GM12878 (cell line): ENCODE data around the gene DRC1. TPM values are rescaled to one million over a fixed set of nuclear protein-coding genes. Genes with fewer than 3 reads are reported as not detected.

Experiments
- ATAC-seq: fragments of 200-7000 bp; cut with Tn5 transposase; 3 replicates; pipeline ENCODE4 v1.9.1; 2020; ENCODE audit warnings: mild to moderate bottlenecking, moderate library complexity
- BruUV-seq: library from RNA; stranded (reverse); fragments of 400-500 nt; replicated peaks from 2 replicates; lab custom pipeline; 2021; lab: Mats Ljungman, UMichigan
- CTCF ChIA-PET: fragments of 300-600 bp; sonication (Branson Sonifier 250); formaldehyde crosslinking; extraction: SDS; loops from one replicate; lab custom pipeline; 2021; ENCODE audit warnings: inconsistent platforms; lab: Yijun Ruan, JAX
- POLR2A ChIA-PET: fragments of 350-600 bp; formaldehyde crosslinking; extraction: SDS; loops from one replicate; lab custom pipeline; 2021; ENCODE audit warnings: inconsistent platforms; lab: Charles Lee
- RAD21 ChIA-PET: fragments of 300-600 bp; sonication (Branson Sonifier 250); formaldehyde crosslinking; loops from one replicate; lab custom pipeline; 2023; ENCODE audit warnings: antibody characterized with exemption; ENCODE audit not compliant: unreplicated experiment; lab: Charles Lee
- SMC1A ChIA-PET: fragments of 300-600 bp; sonication (Branson Sonifier 250); formaldehyde crosslinking; loops from one replicate; lab custom pipeline; 2023; ENCODE audit not compliant: unreplicated experiment, uncharacterized antibody; lab: Charles Lee
- DNase-seq: peaks from one replicate; pipeline ENCODE4 v3.0.0-alpha.2; 2011; ENCODE audit warnings: low read depth, low spot score
- FAIRE-seq: peaks from 3 replicates; lab custom pipeline; 2011; peaks lifted over from hg19 to GRCh38; lab: Jason Lieb, UNC
- H2AFZ ChIP-seq: 2 replicates; pipeline ENCODE4 v1.6.0; 2011; ENCODE audit warnings: low read depth, low read length, control low read depth; ENCODE audit not compliant: control insufficient read depth
- H3K27ac ChIP-seq: 2 replicates; pipeline ENCODE4 v1.5.1; 2011; ENCODE audit warnings: control low read depth; ENCODE audit not compliant: control insufficient read depth, insufficient read depth
- H3K27me3 ChIP-seq, 2 experiments: replicated peaks in 1 of 2; 2 replicates each; pipeline versions ENCODE4 v1.6.0 to v1.6.1; 2011; ENCODE audit warnings: low read length in 1 of 2; ENCODE audit not compliant: control insufficient read depth in 2 of 2, insufficient read depth in 2 of 2
- H3K36me3 ChIP-seq, 2 experiments: 2 replicates each; pipeline ENCODE4 v1.5.1; 2011; ENCODE audit warnings: low read length in 1 of 2; ENCODE audit not compliant: control insufficient read depth in 2 of 2, insufficient read depth in 2 of 2
- H3K4me1 ChIP-seq: 2 replicates; pipeline ENCODE4 v1.6.1; 2011; ENCODE audit warnings: mild to moderate bottlenecking, low read length, moderate library complexity, mixed read lengths; ENCODE audit not compliant: control insufficient read depth, insufficient read depth
- H3K4me2 ChIP-seq: 2 replicates; pipeline ENCODE4 v1.6.0; 2011; ENCODE audit warnings: control low read depth; ENCODE audit not compliant: control insufficient read depth, insufficient read depth
- H3K4me3 ChIP-seq: fragments of 200-600 bp; sonication (generic); 2 replicates; pipeline ENCODE4 v1.5.1; 2016
- H3K79me2 ChIP-seq: 2 replicates; pipeline ENCODE4 v1.6.0; 2011; ENCODE audit warnings: low read length; ENCODE audit not compliant: control insufficient read depth, insufficient read depth
- H3K9ac ChIP-seq: 2 replicates; pipeline ENCODE4 v1.8.0; 2011; ENCODE audit warnings: low read length, control low read depth, mixed read lengths; ENCODE audit not compliant: control insufficient read depth, insufficient read depth
- H3K9me3 ChIP-seq: replicated peaks from 3 replicates; pipeline ENCODE4 v1.5.1; 2011; ENCODE audit warnings: mild to moderate bottlenecking, low read length; ENCODE audit not compliant: control insufficient read depth, insufficient read depth
- H4K20me1 ChIP-seq: 2 replicates; pipeline ENCODE4 v1.6.0; 2011; ENCODE audit not compliant: control insufficient read depth, insufficient read depth
- E2F8 ChIP-seq: fragments of 450-650 bp; IDR thresholded peaks from 2 replicates; pipeline ENCODE4 v1.6.1; 2018; ENCODE audit warnings: mild to moderate bottlenecking, low read depth, moderate library complexity; ENCODE audit not compliant: partially characterized antibody
- KDM1A ChIP-seq: fragments of 200-600 bp; sonication (generic); IDR thresholded peaks from 2 replicates; pipeline ENCODE4 v1.6.1; 2016; ENCODE audit warnings: borderline replicate concordance
- MLLT1 ChIP-seq: fragments of 450-650 bp; IDR thresholded peaks from 2 replicates; pipeline ENCODE4 v1.6.1; 2016; ENCODE audit warnings: mild to moderate bottlenecking
- SREBF2 ChIP-seq: IDR thresholded peaks from 2 replicates; pipeline ENCODE4 v1.6.1; 2012; ENCODE audit warnings: mild to moderate bottlenecking, low read length
- STAT3 ChIP-seq: IDR thresholded peaks from 2 replicates; pipeline ENCODE4 v1.6.1; 2011; ENCODE audit warnings: low read depth, low read length, improper control_type of control experiment
- SUZ12 ChIP-seq: fragments of 200-600 bp; sonication (generic); IDR thresholded peaks from one replicate; pipeline ENCODE4 v1.6.1; 2018; ENCODE audit warnings: antibody characterized with exemption, mild to moderate bottlenecking; ENCODE audit not compliant: unreplicated experiment
- YY1 ChIP-seq: IDR thresholded peaks from 2 replicates; pipeline ENCODE4 v1.6.1; 2011; ENCODE audit warnings: low read depth, mild to moderate bottlenecking, low read length
- ZNF217 ChIP-seq: fragments of 450-650 bp; IDR thresholded peaks from 2 replicates; pipeline ENCODE4 v1.6.1; 2017; ENCODE audit warnings: antibody characterized with exemption, mild to moderate bottlenecking
- ZNF24 ChIP-seq: fragments of 450-650 bp; IDR thresholded peaks from 2 replicates; pipeline ENCODE4 v1.6.1; 2017; ENCODE audit warnings: antibody characterized with exemption, mild to moderate bottlenecking
- ZNF687 ChIP-seq: fragments of 450-650 bp; IDR thresholded peaks from 2 replicates; pipeline ENCODE4 v1.6.1; 2017; ENCODE audit warnings: mild to moderate bottlenecking, moderate library complexity
- WGBS: methylation state at CpG from one replicate; pipeline ENCODE4 v1.1.6; 2016; ENCODE audit warnings: low lambda C conversion rate; ENCODE audit not compliant: insufficient replicate concordance, insufficient coverage; ENCODE audit errors: missing lambda C conversion rate; 5-methylcytosine and 5-hydroxymethylcytosine counted together
- in situ Hi-C: fragments of 300-500 bp; cut with MboI; formaldehyde crosslinking; loops from 9 replicates; pipeline ENCODE4 v1.14.3; 2018; ENCODE audit warnings: mixed read lengths
- intact Hi-C: fragments of 100-400 bp; cut with micrococcal nuclease; formaldehyde crosslinking; loops from one replicate; pipeline ENCODE4 v1.14.2; 2022; ENCODE audit not compliant: unreplicated experiment
- polyA plus RNA-seq, 11 experiments: library from polyadenylated mRNA; depleted of rRNA in 4 of 11; unstranded in 6 of 11; stranded (reverse) in 5 of 11; fragments of >200 nt; fragmentation: Nextera tagmentation in 4 of 11; fragmentation: Illumina TruSeq in 1 of 11; extraction: Ambion mirVana in 4 of 11; extraction: Trizol in 1 of 11; gene quantifications; 1 replicate in 1 of 11; 2 replicates in 10 of 11; pipeline versions ENCODE4 v1.2.1 to v1.2.3, GENCODE V29; 2011 to 2016; ENCODE audit warnings: inconsistent platforms in 2 of 11, missing spikeins in 2 of 11, low read depth in 1 of 11
- total RNA-seq, 4 experiments: library from RNA; depleted of rRNA in 3 of 4; stranded (reverse); fragments of >200 nt in 3 of 4; fragmentation: Illumina TruSeq in 1 of 4; extraction: Trizol in 1 of 4; gene quantifications; 2 replicates each; pipeline versions ENCODE4 v1.2.1 to v1.2.3, GENCODE V29; 2013 to 2021

The DRC1 gene
- total and polyA plus RNA-seq, 10 of the 15 experiments (the other 5 are each of a cell fraction or from before 2014, with no cell fraction given), result 0.03 TPM; not detected in 9

- no peak for FAIRE-seq
- no peaks in the 10 kb centered on the region for H3K4me1 ChIP-seq
- TF ChIP-seq SUZ12 (no peak), MLLT1 (no peak)
- intact Hi-C loops (no loop called here), in situ Hi-C loops (no loop called here)
- RAD21 ChIA-PET, result no interaction called here
- ATAC-seq, result no peak
- H3K27ac ChIP-seq, result no peak overlapping the region
- no peaks in the 10 kb centered on the region for H4K20me1 ChIP-seq
- CTCF ChIA-PET, result no interaction called here
- POLR2A ChIA-PET, result interaction anchor here (0.6 kb wide), 1 partner anchor 14 kb away, joined by 4 read pairs; no protein-coding TSS in a partner anchor
- H3K79me2 ChIP-seq, result no peaks in the 10 kb centered on the region
- no peak overlapping the region for H3K4me3 ChIP-seq
- no peak for DNase-seq
- H3K4me2 ChIP-seq, result no peak overlapping the region
- no TSS peak for BruUV-seq
- no peaks in the 10 kb centered on the region for H3K36me3 ChIP-seq
- no peaks in the 10 kb centered on the region for H3K9me3 ChIP-seq
- no peak overlapping the region for H2AFZ ChIP-seq
- SMC1A ChIA-PET, result no interaction called here
- 8% methylated on average over 3 of the region's 3 CpGs for WGBS
- H3K9ac ChIP-seq, result no peak overlapping the region
- no peaks in the 10 kb centered on the region for H3K27me3 ChIP-seq
These were observed 41.0 kb downstream of the DRC1 start for GRCh38 chr2:26442707-26443106.

- no peak for FAIRE-seq
- CTCF ChIA-PET, result interaction anchor here (0.6 to 1.6 kb wide), 3 partner anchors 11 to 1240 kb away, joined by 3 to 5 read pairs (median 4); no protein-coding TSS in a partner anchor
- intact Hi-C loops, result no loop called here
- H3K9ac ChIP-seq, result no peak overlapping the region
- no peaks in the 10 kb centered on the region for H3K79me2 ChIP-seq
- RAD21 ChIA-PET, result no interaction called here
- no peaks in the 10 kb centered on the region for H4K20me1 ChIP-seq
- in situ Hi-C loops, result no loop called here
- H3K36me3 ChIP-seq, result no peaks in the 10 kb centered on the region
- POLR2A ChIA-PET, result no interaction called here
- SMC1A ChIA-PET, result no interaction called here
- WGBS, result 36% methylated on average over 7 of the region's 7 CpGs
- no peaks in the 10 kb centered on the region for H3K27me3 ChIP-seq
- H3K9me3 ChIP-seq, result no peaks in the 10 kb centered on the region
- H3K4me2 ChIP-seq, result no peak overlapping the region
- no peak for ATAC-seq
- no peak overlapping the region for H2AFZ ChIP-seq
- no peak overlapping the region for H3K4me3 ChIP-seq
- H3K27ac ChIP-seq, result no peak overlapping the region
- no peaks in the 10 kb centered on the region for H3K4me1 ChIP-seq
- BruUV-seq, result no TSS peak
- DNase-seq, result no peak
- TF ChIP-seq KDM1A (no peak), ZNF217 (no peak), YY1 (no peak), STAT3 (no peak), E2F8 (no peak), ZNF687 (no peak), ZNF24 (no peak), SREBF2 (no peak)
These were observed 42.5 kb downstream of the DRC1 start for GRCh38 chr2:26444236-26444635.
